ENCODE data around the gene ASTL.
A peak's percentile ranks its signal among the peaks of the same experiment; 100 is the strongest.

Gene ASTL

GRCh38 chr2:96140941-96141623 lies 2.8 kb upstream of the ASTL start:
- no peak for ATAC-seq (replicated peaks; ENCODE audit: extremely low read depth, poor library complexity, severe bottlenecking)
- Mint-ChIP-seq H3K4me1 (peaks cover 68% of the 10 kb centered on the region), H3K27ac (ENCODE audit: low read depth) (peak overlapping the region; percentile 32), H3K4me3 (no peak overlapping the region), H3K27me3 (no peaks in the 10 kb centered on the region), H3K36me3 (ENCODE audit: insufficient read depth) (peaks cover 51% of the 10 kb centered on the region), H3K9me3 (no peaks in the 10 kb centered on the region)
- no peak for DNase-seq (ENCODE audit: low spot score in 2 of 2)

GRCh38 chr2:96139181-96139758 lies 968 bp upstream of the ASTL start:
- H3K4me1 Mint-ChIP-seq, result peaks cover 57% of the 10 kb centered on the region
- ATAC-seq (replicated peaks; ENCODE audit: extremely low read depth, poor library complexity, severe bottlenecking) (no peak), DNase-seq (ENCODE audit: low spot score in 2 of 2) (no peak)
- peak overlapping the region; percentile 81 for H3K27ac Mint-ChIP-seq (ENCODE audit: low read depth)
- H3K27me3 Mint-ChIP-seq, result no peaks in the 10 kb centered on the region
- H3K9me3 Mint-ChIP-seq, result no peaks in the 10 kb centered on the region
- H3K4me3 Mint-ChIP-seq, result no peak overlapping the region
- peaks cover 46% of the 10 kb centered on the region for H3K36me3 Mint-ChIP-seq (ENCODE audit: insufficient read depth)

GRCh38 chr2:96137321-96138178 lies 752 bp downstream of the ASTL start:
- Mint-ChIP-seq H3K4me3 (peak overlapping the region; percentile 53), H3K4me1 (peaks cover 47% of the 10 kb centered on the region), H3K9me3 (no peaks in the 10 kb centered on the region), H3K27ac (ENCODE audit: low read depth) (peak overlapping the region; percentile 81), H3K27me3 (no peaks in the 10 kb centered on the region), H3K36me3 (ENCODE audit: insufficient read depth) (peaks cover 30% of the 10 kb centered on the region)
- DNase-seq (ENCODE audit: low spot score in 2 of 2) (no peak), ATAC-seq (replicated peaks; ENCODE audit: extremely low read depth, poor library complexity, severe bottlenecking) (peak; percentile 39)

GRCh38 chr2:96136129-96136720 lies 2.1 kb downstream of the ASTL start:
- DNase-seq (ENCODE audit: low spot score in 2 of 2) (no peak), ATAC-seq (replicated peaks; ENCODE audit: extremely low read depth, poor library complexity, severe bottlenecking) (no peak)
- Mint-ChIP-seq H3K27ac (ENCODE audit: low read depth) (peak overlapping the region; percentile 81), H3K27me3 (no peaks in the 10 kb centered on the region), H3K4me3 (no peak overlapping the region), H3K4me1 (peaks cover 43% of the 10 kb centered on the region), H3K9me3 (no peaks in the 10 kb centered on the region), H3K36me3 (ENCODE audit: insufficient read depth) (peaks cover 21% of the 10 kb centered on the region)

- Mint-ChIP-seq H3K27me3 (no peaks in the 10 kb centered on the region), H3K9me3 (no peaks in the 10 kb centered on the region), H3K36me3 (ENCODE audit: insufficient read depth) (peaks cover 23% of the 10 kb centered on the region), H3K4me1 (peaks cover 45% of the 10 kb centered on the region), H3K4me3 (no peak overlapping the region), H3K27ac (ENCODE audit: low read depth) (no peak overlapping the region)
- no peak for DNase-seq (ENCODE audit: low spot score in 2 of 2)
- no peak for ATAC-seq (replicated peaks; ENCODE audit: extremely low read depth, poor library complexity, severe bottlenecking)
Observed at GRCh38 chr2:96135621-96136020, 2.7 kb downstream of the ASTL start.

GRCh38 chr2:96135171-96135570 lies 3.1 kb downstream of the ASTL start:
- ATAC-seq (replicated peaks; ENCODE audit: extremely low read depth, poor library complexity, severe bottlenecking), result no peak

GRCh38 chr2:96134421-96134820 lies 3.9 kb downstream of the ASTL start:
- Mint-ChIP-seq H3K4me3 (no peak overlapping the region), H3K4me1 (peaks cover 51% of the 10 kb centered on the region), H3K9me3 (no peaks in the 10 kb centered on the region), H3K27ac (ENCODE audit: low read depth) (peak overlapping the region; percentile 87), H3K36me3 (ENCODE audit: insufficient read depth) (peaks cover 29% of the 10 kb centered on the region), H3K27me3 (no peaks in the 10 kb centered on the region)
- ATAC-seq (replicated peaks; ENCODE audit: extremely low read depth, poor library complexity, severe bottlenecking) (no peak), DNase-seq (ENCODE audit: low spot score in 2 of 2) (no peak)

More at GRCh38 chr2:96135171-96135570, 3.1 kb downstream of the ASTL start:
- no peak for DNase-seq (ENCODE audit: low spot score in 2 of 2)
- no peaks in the 10 kb centered on the region for H3K9me3 Mint-ChIP-seq
- H3K4me1 Mint-ChIP-seq, result peaks cover 45% of the 10 kb centered on the region
- peaks cover 27% of the 10 kb centered on the region for H3K36me3 Mint-ChIP-seq (ENCODE audit: insufficient read depth)
- no peaks in the 10 kb centered on the region for H3K27me3 Mint-ChIP-seq
- peak overlapping the region; percentile 87 for H3K27ac Mint-ChIP-seq (ENCODE audit: low read depth)
- H3K4me3 Mint-ChIP-seq, result no peak overlapping the region

GRCh38 chr2:96131813-96132745 lies 6.2 kb downstream of the ASTL start:
- ATAC-seq (replicated peaks; ENCODE audit: extremely low read depth, poor library complexity, severe bottlenecking) (no peak), DNase-seq (ENCODE audit: low spot score in 2 of 2) (no peak)
- H3K36me3 Mint-ChIP-seq (ENCODE audit: insufficient read depth), result peaks cover 24% of the 10 kb centered on the region
- H3K4me1 Mint-ChIP-seq, result peaks cover 34% of the 10 kb centered on the region
- peak overlapping the region; percentile 90 for H3K27ac Mint-ChIP-seq (ENCODE audit: low read depth)
- no peaks in the 10 kb centered on the region for H3K9me3 Mint-ChIP-seq
- no peaks in the 10 kb centered on the region for H3K27me3 Mint-ChIP-seq
- H3K4me3 Mint-ChIP-seq, result peak overlapping the region; percentile 64

GRCh38 chr2:96131152-96131812 lies 7.0 kb downstream of the ASTL start:
- DNase-seq (ENCODE audit: low spot score in 2 of 2) (no peak), ATAC-seq (replicated peaks; ENCODE audit: extremely low read depth, poor library complexity, severe bottlenecking) (peak; percentile 38)
- Mint-ChIP-seq H3K9me3 (no peaks in the 10 kb centered on the region), H3K4me3 (peak overlapping the region; percentile 64), H3K36me3 (ENCODE audit: insufficient read depth) (peaks cover 23% of the 10 kb centered on the region), H3K27me3 (no peaks in the 10 kb centered on the region), H3K27ac (ENCODE audit: low read depth) (peak overlapping the region; percentile 90), H3K4me1 (peaks cover 31% of the 10 kb centered on the region)

GRCh38 chr2:96130483-96130882 lies 7.8 kb downstream of the ASTL start:
- ATAC-seq (replicated peaks; ENCODE audit: extremely low read depth, poor library complexity, severe bottlenecking) (no peak), DNase-seq (ENCODE audit: low spot score in 2 of 2) (no peak)
- peak overlapping the region; percentile 90 for H3K27ac Mint-ChIP-seq (ENCODE audit: low read depth)
- H3K36me3 Mint-ChIP-seq (ENCODE audit: insufficient read depth), result peaks cover 20% of the 10 kb centered on the region
- peak overlapping the region; percentile 23 for H3K4me3 Mint-ChIP-seq
- H3K4me1 Mint-ChIP-seq, result peaks cover 31% of the 10 kb centered on the region
- H3K9me3 Mint-ChIP-seq, result no peaks in the 10 kb centered on the region
- no peaks in the 10 kb centered on the region for H3K27me3 Mint-ChIP-seq

GRCh38 chr2:96129528-96130120 lies 8.7 kb downstream of the ASTL start:
- Mint-ChIP-seq H3K36me3 (ENCODE audit: insufficient read depth) (peaks cover 14% of the 10 kb centered on the region), H3K27me3 (no peaks in the 10 kb centered on the region), H3K4me3 (peak overlapping the region; percentile 23), H3K9me3 (no peaks in the 10 kb centered on the region), H3K27ac (ENCODE audit: low read depth) (peak overlapping the region; percentile 90), H3K4me1 (peaks cover 31% of the 10 kb centered on the region)
- ATAC-seq (replicated peaks; ENCODE audit: extremely low read depth, poor library complexity, severe bottlenecking) (peak; percentile 79), DNase-seq (ENCODE audit: low spot score in 2 of 2) (no peak)

Data from central memory CD8-positive, alpha-beta T cell (primary cell).